CD4-positive, alpha-beta T cell treated with Interleukin-6 for 4 hours (primary cell): ENCODE measurements around the gene GH1.
"Not testable (repeated sequence)": the region's sequence is repeated elsewhere in the genome, so short reads cannot be mapped to it uniquely, and the experiment has no call there.

Experiments
- DNase-seq: peaks from one replicate; pipeline ENCODE4 v3.0.0-alpha.2; 2020; ENCODE audit warnings: mixed read lengths

The GH1 gene

DNA sequence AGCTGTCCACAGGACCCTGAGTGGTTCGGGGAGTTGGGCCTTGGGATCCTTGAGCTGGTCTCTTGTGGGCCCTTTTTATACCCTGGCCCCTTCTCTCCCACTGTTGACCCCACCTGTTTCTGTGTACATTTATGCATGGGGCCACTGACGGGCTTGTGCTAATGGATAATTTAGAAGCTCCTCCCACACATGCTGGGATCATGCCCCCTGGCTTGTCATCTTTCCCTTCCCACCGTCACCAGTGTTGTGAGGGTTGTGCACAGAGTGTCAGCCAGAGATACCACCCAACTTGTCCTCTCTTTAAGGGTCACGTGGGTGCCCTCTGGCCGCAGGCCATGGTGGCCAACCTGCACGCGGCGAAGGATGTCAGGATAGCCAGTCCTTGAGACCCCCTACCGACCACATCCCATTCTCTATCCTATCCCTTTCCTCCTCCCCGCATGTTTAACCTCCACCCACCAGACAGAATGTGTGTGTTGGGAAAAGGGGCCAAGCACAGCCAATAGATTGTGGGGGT is at the start of gene GH1:
Gene GH1, minus strand, starts transcription at position 51 of the 517 bp plus-strand sequence. CDS start 63 bp downstream, outside the sequence.
- not testable (repeated sequence) for DNase-seq

DNA sequence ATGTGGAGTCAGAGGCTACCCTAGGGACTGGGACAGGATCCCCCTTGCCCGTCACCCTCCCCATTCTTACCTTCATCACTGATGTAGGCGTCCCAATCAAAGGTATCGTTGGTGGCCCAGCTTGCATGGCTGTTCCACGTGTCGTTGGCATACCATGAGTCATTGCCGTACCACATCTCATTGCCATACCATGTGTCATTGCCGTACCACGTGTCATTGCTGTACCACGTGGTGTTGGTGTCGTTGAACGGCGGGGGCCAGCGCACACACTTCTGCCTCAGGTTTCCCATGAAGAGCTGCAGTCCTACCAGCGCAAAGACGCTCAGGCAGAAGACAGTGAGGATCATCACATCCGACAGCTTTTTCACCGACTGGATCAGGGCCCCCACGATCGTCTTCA is 49.3 kb upstream of the GH1 start:
- DNase-seq: no peak

DNA sequence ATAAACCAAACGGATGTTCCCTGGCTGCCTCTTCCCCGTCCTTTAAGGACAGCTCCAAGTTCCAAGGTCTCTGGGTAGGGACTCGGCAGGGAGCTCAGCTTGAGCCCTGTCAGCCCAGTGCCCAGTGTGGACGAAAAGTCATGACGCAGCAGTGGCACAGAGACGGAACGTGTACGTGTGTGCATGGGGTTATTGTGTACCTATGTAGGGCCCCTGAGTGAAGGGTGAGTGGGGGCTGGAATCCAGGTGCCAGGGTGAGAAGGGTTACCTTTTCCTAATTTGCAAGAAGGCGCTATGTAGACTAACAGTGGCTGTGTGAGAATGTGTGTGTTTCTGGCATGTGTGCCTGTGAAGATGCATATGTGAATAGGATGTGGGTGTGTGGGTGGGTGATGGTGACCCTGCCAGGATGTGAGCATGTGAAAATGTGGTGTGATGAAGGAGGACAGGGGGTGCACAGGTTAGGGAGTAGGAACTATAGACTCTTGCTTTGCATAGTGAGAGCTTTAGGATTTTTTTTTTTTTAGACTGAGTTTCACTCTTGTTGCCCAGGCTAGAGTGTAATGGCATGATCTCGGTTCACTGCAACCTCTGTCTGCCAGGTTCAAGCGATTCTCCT is 48.1 kb upstream of the GH1 start:
- DNase-seq: peak; percentile 18

DNA sequence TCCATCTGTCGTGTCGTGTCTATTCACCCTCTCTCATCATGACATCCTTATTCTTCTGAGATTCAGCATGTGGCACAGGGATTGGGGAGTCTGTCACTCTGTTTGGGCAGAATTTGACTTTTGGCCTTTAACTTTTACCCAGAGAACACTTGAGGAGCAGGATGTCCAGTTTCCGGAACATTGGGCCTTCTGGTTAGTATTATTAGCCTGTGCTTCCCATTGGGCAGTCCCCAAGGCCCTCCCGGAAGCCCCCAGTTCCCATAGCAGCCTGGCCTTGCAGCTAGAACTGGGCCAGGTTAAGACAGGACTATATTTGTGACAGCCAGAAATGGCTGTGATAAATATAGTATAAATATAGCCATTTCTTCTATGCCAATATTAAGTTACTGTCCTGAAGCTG is 44.5 kb upstream of the GH1 start:
- no peak for DNase-seq

GRCh38 chr17:63962298-63962744 is 43.7 kb upstream of the GH1 start:
- no peak for DNase-seq

DNA sequence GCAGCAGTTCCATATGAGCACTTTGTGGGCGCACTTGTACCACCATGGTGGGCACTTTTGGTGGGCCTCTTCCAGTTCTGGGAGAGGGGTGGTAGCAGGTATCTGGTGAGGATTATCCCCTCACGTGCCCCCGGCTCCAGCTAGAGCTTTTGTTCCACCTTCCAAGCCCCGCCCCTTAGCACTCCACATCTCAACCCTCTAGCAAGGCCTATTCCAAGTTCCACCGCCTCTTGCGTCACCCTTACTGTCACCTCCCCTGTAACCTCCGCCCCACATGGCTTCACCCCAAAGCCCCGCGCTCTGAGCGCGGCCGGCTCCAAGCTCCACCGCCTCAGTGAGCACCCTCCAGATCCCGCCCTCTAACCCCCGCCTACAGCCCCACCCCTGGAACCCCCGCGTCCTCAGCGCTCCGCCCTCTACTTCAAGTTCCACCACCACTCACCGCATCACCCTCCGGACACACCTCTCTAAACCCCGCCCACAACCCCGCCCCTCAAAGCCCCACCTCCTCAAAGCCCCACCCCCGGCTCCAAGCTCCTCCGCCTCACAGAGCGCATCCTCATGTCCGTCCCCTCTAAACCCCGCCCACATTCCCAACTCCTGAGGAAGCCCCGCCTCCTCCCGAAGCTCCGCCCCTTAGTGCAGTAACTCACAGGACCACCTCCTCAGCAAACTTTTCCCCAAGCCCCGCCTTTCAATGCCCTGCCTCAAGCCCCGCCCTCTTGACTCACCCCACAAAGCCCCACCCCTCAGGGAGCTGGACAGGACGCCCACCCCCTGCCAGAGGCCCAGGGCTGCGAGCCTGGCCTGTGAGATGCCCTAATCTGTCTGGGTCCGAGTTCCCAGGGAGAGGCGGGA is 42.9 kb upstream of the GH1 start:
- DNase-seq: peak; percentile 38

DNA sequence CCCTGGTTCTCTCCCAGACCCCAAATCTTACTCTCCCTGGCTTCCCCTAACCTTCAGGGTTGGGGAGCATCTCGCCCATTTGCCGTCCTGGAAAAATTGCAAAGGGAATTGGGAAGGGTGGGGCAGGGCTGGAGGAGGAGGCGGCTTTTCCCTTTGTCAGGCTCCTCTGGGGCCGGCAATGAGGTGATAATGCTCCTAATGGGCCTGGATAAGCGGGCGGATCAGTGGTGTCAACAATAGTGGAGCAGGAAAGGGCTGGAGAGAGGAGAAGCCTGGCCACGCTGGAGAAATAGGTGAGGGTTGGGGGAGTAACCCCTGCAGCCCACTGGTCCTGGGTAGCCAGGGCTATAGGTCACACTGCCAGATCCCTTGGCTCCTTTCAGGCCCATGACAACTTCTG is 41.8 kb upstream of the GH1 start:
- DNase-seq: no peak

DNA sequence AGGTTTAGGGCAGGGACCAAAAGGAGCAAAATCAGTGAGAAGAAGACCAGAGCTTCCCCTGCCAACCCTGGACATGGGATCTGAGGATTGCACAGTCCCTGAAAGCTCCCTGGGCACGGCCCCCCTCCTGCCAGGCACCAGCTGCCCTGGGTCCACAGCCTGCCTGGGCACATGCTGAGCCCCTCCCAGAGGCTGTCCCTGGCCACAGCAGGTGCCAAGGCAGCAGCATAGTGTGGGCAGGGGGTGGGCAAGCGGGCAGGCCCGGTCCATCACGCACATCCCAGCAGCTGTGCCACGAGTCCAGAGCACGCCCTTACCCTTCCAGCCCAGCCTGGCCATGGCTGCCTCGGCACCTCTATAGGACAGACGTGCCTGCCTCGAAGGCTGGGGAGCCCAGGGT is 41.4 kb upstream of the GH1 start:
- no peak for DNase-seq

DNA sequence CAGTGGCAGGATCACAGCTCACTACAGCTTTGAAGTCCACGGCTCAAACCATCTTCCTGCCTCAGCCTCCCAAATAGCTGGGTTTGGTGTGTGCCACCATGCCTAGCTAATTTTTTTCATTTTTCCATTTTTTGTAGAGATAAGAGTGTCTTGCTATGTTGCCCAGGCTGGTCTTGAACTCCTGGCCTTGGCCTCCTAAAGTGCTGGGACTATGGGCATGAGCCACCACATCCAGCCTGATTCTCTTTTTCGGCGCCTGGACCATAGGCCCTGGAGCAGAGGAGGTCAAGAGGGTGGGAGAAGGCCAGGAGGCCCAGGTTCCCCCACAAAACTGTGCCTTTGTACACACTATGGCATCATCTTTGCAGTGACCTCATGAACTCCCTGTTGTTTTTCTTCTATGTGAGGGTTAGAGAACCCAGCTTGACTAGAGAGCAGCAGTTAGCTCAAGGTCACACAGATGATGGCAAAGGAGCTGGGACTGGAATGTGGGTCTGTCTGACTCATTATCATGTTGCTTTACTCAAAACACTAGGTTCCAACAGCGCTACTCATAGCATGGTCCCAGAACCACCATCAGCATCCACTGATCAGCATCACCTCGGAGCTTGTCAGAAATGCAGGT is 37.8 kb upstream of the GH1 start:
- DNase-seq: no peak

GRCh38 chr17:63955791-63956190 is 37.2 kb upstream of the GH1 start:
- DNase-seq: no peak

DNA sequence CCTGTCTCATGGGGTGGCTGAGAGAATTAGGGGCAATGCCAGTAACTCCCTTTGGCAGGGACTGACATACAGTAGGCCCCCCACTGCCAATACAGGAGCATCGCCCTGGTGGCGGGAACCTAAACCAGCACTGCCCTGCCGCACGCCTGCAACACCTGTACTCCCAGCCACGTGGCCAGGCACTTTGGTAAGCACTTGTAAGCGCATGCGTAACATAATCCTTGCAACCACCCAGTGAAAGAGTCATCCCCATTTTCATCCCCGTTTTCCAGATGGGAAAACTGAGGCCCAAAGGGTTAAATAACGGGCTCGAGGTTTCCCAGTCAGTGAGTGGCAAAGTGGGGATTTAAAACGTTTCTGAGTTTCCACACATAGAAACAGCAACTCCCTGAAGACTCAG is 36.6 kb upstream of the GH1 start:
- DNase-seq: no peak

GRCh38 chr17:63954402-63955063 is 35.9 kb upstream of the GH1 start:
- peak; percentile 58 for DNase-seq

DNA sequence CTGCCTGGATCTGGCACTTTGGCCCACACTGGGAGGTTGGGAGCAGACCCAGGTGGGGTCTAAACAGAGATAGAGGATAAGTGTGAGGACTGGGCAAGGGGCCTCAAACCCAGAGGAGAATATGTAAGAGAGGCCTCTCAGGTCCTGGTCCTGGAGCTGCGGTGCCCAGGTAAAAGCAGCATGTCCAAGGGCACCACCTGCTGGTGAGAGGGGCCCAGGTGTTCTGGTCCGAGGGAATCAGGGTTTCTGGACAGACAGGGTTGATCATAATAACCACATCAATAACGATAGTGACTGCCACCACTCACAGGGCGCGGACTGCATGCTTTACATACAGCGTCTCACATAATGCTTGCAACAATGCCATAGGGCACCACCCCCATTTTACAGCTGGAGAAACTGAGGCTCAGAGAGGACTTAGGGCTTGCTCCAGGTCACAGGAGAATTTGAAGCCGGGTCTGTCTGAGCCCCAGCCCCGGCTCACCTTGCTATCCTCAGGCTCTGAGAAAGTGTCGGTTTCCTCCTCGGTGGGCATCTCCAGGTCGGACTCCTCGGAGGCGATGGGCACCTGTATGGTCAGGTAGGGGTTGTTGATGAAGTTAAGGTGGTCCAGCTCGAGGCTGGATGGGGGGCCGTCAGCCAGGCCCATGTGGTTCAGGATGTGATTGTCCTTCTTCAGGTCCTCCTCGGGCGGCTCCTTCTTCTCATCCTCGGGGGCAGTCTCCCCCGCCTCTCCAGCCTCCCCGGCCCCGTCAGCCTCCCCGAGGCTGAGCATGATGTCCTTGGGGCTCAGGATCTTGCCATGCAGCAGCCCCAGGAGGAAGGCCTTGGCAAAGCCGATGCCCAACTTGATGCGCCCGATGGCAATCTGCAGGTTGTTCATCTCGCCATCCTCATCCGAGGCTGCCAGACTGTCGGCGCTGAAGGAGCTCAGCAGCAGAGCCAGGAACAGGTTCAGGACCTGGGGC is 32.6 kb upstream of the GH1 start:
- DNase-seq: peak; percentile 53

DNA sequence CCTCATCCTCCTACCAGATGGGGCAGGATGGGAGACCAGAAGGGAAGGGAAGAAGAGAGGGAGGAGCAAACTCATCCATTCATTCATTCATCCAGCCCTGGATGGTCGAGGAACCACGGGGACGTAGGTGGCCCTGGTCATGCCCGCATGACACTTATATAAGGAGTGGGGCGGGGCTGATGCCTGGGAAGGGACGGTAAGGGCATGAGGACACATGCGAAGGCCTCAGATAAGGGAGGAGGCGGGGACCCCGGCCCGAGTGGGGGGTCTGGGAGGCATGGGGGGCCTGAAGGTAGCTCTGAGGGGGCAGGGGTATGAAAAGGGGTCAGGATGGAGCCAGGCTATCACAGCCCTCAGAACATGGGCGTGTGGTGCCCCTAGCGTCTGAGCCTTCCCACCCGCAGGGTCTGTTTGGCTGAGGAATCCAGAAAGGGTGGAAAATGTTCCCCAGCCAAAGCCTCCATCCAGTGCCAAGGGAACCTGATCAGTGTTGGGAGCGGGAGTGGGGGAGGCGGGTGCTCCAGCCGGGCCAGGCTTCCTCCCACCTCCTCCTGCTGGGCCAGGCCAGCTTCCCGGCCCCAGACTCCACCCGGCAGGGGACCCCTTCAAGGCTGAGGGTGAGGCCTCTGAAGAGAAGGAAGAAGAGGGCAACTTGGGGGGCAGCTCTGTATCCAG is 31.1 kb upstream of the GH1 start:
- DNase-seq: no peak

- DNase-seq: no peak
These were observed 29.9 kb upstream of the GH1 start for GRCh38 chr17:63948521-63948920.

DNA sequence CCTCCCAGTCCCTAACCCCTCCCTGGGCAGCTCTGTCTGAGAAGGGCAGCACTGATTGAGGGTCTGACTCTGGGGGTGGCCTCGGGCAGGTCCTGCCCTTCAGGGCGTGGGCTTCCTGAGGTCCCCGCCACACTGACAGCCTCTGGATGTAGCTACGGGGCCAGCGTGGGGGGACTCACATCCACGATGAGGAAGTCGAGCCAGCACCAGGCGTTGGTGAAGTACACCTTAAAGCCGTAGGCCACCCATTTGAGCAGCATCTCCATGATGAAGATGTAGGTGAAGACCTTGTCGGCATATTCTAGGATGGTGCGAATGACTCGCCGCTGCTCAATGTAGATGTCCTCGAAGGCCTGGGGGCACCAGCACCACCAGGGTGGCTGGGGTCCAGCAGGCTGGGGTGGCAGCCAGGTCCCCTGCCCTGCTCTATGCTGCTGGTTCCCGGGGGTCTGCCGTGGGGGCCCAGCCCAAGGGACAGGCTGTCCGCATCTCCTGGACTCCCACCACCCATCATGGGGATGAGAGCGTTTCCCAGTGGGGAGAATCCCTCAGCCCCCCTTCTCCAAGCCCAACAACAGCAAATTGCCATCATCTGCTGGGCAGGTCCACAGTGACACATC is 29.2 kb upstream of the GH1 start:
- no peak for DNase-seq

DNA sequence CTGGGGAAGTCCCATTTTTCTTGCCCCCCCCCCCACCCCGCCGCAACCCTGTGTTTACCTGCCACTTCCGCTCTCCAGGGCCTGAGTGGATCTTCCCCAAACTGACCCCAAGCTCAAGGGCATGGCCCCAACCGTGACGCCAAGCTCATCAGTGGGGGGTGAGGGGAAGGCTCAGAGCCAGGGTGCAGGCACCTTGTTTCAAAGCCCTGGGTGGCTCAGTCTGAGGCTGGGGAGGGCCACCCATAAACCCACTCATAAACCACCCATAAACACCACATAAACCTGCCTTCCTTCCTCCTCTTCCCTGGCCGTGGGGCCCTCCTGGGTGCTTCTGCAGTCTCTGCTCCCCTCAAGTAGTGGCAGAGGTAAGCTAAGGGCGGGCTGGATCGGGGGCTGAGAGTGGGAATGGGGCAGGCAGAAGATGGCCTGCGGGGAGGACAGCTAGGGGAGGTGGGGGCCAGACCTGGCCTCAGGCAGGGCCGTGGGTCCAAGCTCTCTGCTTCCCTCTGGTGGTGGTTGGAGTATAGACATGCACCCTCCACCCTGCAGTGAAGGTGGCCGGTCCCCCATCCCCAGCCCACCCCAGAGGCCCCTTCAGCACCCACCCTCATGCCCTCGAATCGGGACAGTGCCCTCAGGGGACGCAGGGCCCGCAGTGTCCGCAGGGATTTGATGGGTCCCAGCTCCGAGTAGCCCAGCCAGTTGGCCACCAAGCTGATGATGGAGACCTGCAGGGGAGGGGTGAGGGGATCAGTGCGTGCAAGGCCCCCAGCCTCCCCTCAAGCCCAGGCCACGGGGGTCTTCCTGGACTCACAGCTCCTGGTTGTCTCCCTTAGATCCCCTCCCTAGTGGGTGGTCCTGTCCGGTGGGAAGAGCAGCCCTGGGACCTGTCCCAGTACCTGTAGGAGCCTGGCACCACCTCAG is 28.1 kb upstream of the GH1 start:
- DNase-seq: peak; percentile 69

DNA sequence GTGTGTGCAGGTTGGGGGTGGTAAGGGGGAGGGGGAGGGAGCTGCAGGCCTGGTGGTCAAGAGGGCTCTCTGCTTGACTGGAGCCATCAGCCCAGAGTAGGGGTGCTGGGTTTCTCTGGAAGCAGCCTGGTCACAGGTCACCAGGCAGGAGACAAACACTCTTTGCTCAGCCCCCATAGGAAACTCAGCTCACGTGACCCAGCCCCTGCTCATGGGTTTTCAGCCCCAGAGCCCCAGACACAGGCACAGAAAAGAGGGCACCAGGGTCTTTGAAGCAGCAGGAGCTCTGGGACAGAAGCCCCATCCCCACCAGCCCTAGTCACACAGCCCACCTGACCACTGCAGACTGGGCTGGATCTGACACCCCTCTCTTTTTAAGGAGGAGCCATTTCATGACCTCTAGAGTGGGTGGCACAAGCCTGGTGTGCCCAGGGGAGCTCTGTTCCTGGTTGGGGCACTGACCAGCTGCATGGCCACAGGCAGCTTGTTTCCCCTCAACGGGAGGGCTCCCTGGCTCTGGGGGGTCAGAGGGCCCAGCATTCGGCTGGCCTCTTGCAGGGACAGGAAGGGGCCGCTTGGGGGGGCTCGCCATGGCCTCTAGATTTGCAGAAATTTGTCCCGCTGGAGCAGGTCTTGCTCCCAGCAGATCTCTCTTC is 27.3 kb upstream of the GH1 start:
- DNase-seq: no peak
